ENCODE data around the gene ANXA6. TPM values are rescaled to one million over a fixed set of nuclear protein-coding genes. Genes with fewer than 3 reads are reported as not detected.
A peak's percentile ranks its signal among the peaks of the same experiment; 100 is the strongest.

ANXA6 gene
- total RNA-seq, 1 donor from 2014 or later: 320 TPM

DNA sequence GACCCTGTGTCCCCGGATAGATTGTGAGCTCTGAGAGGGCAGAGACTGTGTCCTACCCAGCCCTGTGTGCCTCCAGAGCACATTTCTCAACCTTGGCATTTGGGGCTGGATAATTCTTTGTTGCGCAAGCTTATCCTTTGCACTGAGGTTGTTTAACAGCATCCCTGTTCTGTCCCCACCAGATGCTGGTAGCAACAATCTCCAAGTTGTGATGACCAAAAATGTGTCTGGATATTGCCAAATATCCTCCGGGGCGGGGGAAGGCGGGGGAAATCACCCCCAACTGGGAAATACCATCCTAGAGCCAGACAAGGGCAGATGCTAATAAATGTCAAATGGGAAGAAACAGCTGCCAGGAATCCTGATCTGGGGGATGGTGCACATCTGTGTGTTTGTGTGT is 52.8 kb downstream of the ANXA6 start:
- H3K36me3 ChIP-seq (ENCODE audit: insufficient read depth, low read length): peaks cover 51% of the 10 kb centered on the region

DNA sequence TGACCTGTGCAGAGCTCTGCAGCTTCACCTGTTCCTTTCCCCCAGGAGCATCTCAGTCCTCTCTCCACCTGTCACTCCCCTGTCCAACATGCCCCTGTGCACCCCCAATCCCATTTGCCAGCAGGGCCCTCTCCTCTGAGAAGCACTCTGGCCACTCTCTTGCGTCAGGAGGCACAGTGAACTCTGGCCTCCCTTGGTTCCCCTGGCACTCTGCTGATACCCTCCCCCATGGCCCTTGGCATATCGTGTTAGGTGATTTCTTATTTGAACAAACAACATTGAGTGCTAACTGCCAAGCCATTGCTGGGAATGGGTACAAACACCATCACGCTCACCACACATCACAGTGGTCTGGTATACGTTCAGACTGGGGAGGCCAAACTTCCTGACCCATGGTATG is 55.8 kb downstream of the ANXA6 start:
- peaks cover 7% of the 10 kb centered on the region for H3K4me1 Mint-ChIP-seq (ENCODE audit: low read depth, unreplicated experiment)
- Histone ChIP-seq H3K4me2 (ENCODE audit: low read length) (no peak overlapping the region), H2AFZ (ENCODE audit: low read depth, low read length) (no peak overlapping the region), H3K4me1 (ENCODE audit: insufficient read depth, low read length) (no peaks in the 10 kb centered on the region), H3K36me3 (ENCODE audit: insufficient read depth, low read length) (peaks cover 28% of the 10 kb centered on the region), H3K9ac (ENCODE audit: low read length) (no peak overlapping the region), H3K27ac (ENCODE audit: low read depth, low read length) (no peak overlapping the region), H3K4me3 (ENCODE audit: insufficient read depth, low read depth, low read length) (no peak overlapping the region), H4K20me1 (ENCODE audit: insufficient read depth, low read length) (peaks cover 24% of the 10 kb centered on the region), H3K79me2 (ENCODE audit: insufficient read depth, low read length) (no peaks in the 10 kb centered on the region), H3K27me3 (ENCODE audit: insufficient read depth, low read length) (no peaks in the 10 kb centered on the region), H3K9me3 (ENCODE audit: insufficient read depth, low read depth, low read length) (no peaks in the 10 kb centered on the region)
- peak overlapping the region; percentile 10 for H3K27ac Mint-ChIP-seq (ENCODE audit: unreplicated experiment)
- FAIRE-seq (no peak), DNase-seq (ENCODE audit: low read depth) (no peak)
- TF ChIP-seq, protein P1, sequence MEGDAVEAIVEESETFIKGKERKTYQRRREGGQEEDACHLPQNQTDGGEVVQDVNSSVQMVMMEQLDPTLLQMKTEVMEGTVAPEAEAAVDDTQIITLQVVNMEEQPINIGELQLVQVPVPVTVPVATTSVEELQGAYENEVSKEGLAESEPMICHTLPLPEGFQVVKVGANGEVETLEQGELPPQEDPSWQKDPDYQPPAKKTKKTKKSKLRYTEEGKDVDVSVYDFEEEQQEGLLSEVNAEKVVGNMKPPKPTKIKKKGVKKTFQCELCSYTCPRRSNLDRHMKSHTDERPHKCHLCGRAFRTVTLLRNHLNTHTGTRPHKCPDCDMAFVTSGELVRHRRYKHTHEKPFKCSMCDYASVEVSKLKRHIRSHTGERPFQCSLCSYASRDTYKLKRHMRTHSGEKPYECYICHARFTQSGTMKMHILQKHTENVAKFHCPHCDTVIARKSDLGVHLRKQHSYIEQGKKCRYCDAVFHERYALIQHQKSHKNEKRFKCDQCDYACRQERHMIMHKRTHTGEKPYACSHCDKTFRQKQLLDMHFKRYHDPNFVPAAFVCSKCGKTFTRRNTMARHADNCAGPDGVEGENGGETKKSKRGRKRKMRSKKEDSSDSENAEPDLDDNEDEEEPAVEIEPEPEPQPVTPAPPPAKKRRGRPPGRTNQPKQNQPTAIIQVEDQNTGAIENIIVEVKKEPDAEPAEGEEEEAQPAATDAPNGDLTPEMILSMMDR (IDR thresholded peaks at IDR 0.05; ENCODE audit: insufficient read depth, low read depth, low read length): no peak
- no peak for TF ChIP-seq EZH2 (IDR thresholded peaks at IDR 0.05; ENCODE audit: insufficient read depth, low read length)
- H3K27me3 Mint-ChIP-seq (ENCODE audit: low read depth, unreplicated experiment): no peaks in the 10 kb centered on the region
- peaks cover 23% of the 10 kb centered on the region for H3K36me3 Mint-ChIP-seq (ENCODE audit: low read depth, unreplicated experiment)
- H3K4me3 Mint-ChIP-seq (ENCODE audit: unreplicated experiment): no peak overlapping the region
- H3K9me3 Mint-ChIP-seq (ENCODE audit: unreplicated experiment): no peaks in the 10 kb centered on the region

More for the DNA sequence above, 52.8 kb downstream of the ANXA6 start:
- Histone ChIP-seq H3K9ac (ENCODE audit: low read length) (no peak overlapping the region), H3K4me1 (ENCODE audit: insufficient read depth, low read length) (peaks cover 6% of the 10 kb centered on the region), H3K79me2 (ENCODE audit: insufficient read depth, low read length) (no peaks in the 10 kb centered on the region), H2AFZ (ENCODE audit: low read depth, low read length) (no peak overlapping the region), H3K4me3 (ENCODE audit: insufficient read depth, low read depth, low read length) (no peak overlapping the region), H4K20me1 (ENCODE audit: insufficient read depth, low read length) (peaks cover 51% of the 10 kb centered on the region), H3K9me3 (ENCODE audit: insufficient read depth, low read depth, low read length) (no peaks in the 10 kb centered on the region), H3K27ac (ENCODE audit: low read depth, low read length) (no peak overlapping the region), H3K27me3 (ENCODE audit: insufficient read depth, low read length) (no peaks in the 10 kb centered on the region), H3K4me2 (ENCODE audit: low read length) (no peak overlapping the region)
- FAIRE-seq: no peak
- TF ChIP-seq, protein P1 (IDR thresholded peaks at IDR 0.05; ENCODE audit: insufficient read depth, low read depth, low read length): no peak
- no peak for TF ChIP-seq EZH2 (IDR thresholded peaks at IDR 0.05; ENCODE audit: insufficient read depth, low read length)
- peaks cover 7% of the 10 kb centered on the region for H3K4me1 Mint-ChIP-seq (ENCODE audit: low read depth, unreplicated experiment)
- peaks cover 28% of the 10 kb centered on the region for H3K36me3 Mint-ChIP-seq (ENCODE audit: low read depth, unreplicated experiment)
- H3K27me3 Mint-ChIP-seq (ENCODE audit: low read depth, unreplicated experiment): no peaks in the 10 kb centered on the region
- H3K4me3 Mint-ChIP-seq (ENCODE audit: unreplicated experiment): no peak overlapping the region
- no peak for DNase-seq (ENCODE audit: low read depth)
- no peaks in the 10 kb centered on the region for H3K9me3 Mint-ChIP-seq (ENCODE audit: unreplicated experiment)
- no peak overlapping the region for H3K27ac Mint-ChIP-seq (ENCODE audit: unreplicated experiment)

DNA sequence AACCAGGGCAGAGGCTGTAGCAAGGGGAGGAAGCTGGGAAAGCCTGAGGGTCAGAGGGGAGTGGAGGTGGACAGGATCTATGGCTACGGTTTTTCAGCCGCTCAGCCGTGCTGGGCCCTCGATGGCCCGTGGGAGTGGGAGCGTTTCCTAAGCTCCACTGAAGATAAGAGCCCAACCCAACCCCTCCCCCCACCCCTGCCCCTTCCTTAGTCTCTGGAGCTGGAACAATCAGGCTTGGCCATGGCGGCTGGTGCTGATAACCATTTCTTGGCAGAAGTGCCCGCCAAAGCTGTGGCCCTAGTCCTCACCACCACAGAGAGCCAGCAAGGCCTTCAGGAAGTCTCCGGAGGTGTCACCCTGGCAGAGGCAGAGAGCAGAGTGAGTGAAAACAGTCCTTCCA is 56.4 kb downstream of the ANXA6 start:
- H3K4me3 ChIP-seq (ENCODE audit: insufficient read depth, low read depth, low read length): no peak overlapping the region
- no peak overlapping the region for H3K9ac ChIP-seq (ENCODE audit: low read length)
- H3K4me2 ChIP-seq (ENCODE audit: low read length): no peak overlapping the region
- peaks cover 8% of the 10 kb centered on the region for H3K4me1 Mint-ChIP-seq (ENCODE audit: low read depth, unreplicated experiment)
- DNase-seq (ENCODE audit: low read depth): no peak
- H3K27ac Mint-ChIP-seq (ENCODE audit: unreplicated experiment): no peak overlapping the region
- H2AFZ ChIP-seq (ENCODE audit: low read depth, low read length): no peak overlapping the region
- no peaks in the 10 kb centered on the region for H3K27me3 Mint-ChIP-seq (ENCODE audit: low read depth, unreplicated experiment)
- H3K4me1 ChIP-seq (ENCODE audit: insufficient read depth, low read length): no peaks in the 10 kb centered on the region
- no peaks in the 10 kb centered on the region for H3K79me2 ChIP-seq (ENCODE audit: insufficient read depth, low read length)
- peaks cover 25% of the 10 kb centered on the region for H3K36me3 Mint-ChIP-seq (ENCODE audit: low read depth, unreplicated experiment)
- no peaks in the 10 kb centered on the region for H3K9me3 ChIP-seq (ENCODE audit: insufficient read depth, low read depth, low read length)
- no peak for FAIRE-seq
- H4K20me1 ChIP-seq (ENCODE audit: insufficient read depth, low read length): peaks cover 18% of the 10 kb centered on the region
- H3K27ac ChIP-seq (ENCODE audit: low read depth, low read length): no peak overlapping the region
- TF ChIP-seq EZH2 (IDR thresholded peaks at IDR 0.05; ENCODE audit: insufficient read depth, low read length): no peak
- TF ChIP-seq, protein P1 (IDR thresholded peaks at IDR 0.05; ENCODE audit: insufficient read depth, low read depth, low read length): no peak
- H3K4me3 Mint-ChIP-seq (ENCODE audit: unreplicated experiment): no peak overlapping the region
- peaks cover 22% of the 10 kb centered on the region for H3K36me3 ChIP-seq (ENCODE audit: insufficient read depth, low read length)
- no peaks in the 10 kb centered on the region for H3K9me3 Mint-ChIP-seq (ENCODE audit: unreplicated experiment)
- H3K27me3 ChIP-seq (ENCODE audit: insufficient read depth, low read length): no peaks in the 10 kb centered on the region
